GM12873 (cell line): ENCODE measurements around the gene KIFC3.

Experiments
- CTCF ChIP-seq: IDR thresholded peaks from 2 replicates; pipeline ENCODE4 v1.5.1; 2012; ENCODE audit warnings: low read depth, mild to moderate bottlenecking, moderate library complexity, low read length, control low read depth; ENCODE audit not compliant: insufficient read depth; ENCODE audit errors: missing control alignments

Gene KIFC3

GRCh38 chr16:57736419-57737351 lies 65.6 kb downstream of the KIFC3 start:
- no peak for TF ChIP-seq CTCF

- no peak for TF ChIP-seq CTCF
Observed at GRCh38 chr16:57735755-57736418, 66.4 kb downstream of the KIFC3 start, which contains the start of gene KATNB1. Gene KATNB1 (plus strand): TSS chr16:57735770. CDS start chr16:57737244, 1,474 bp downstream.

GRCh38 chr16:57734925-57735754 lies 67.2 kb downstream of the KIFC3 start:
- TF ChIP-seq CTCF: no peak

- TF ChIP-seq CTCF: no peak
Observed at GRCh38 chr16:57734308-57734924, 67.9 kb downstream of the KIFC3 start.

GRCh38 chr16:57732714-57733113 lies 69.6 kb downstream of the KIFC3 start:
- TF ChIP-seq CTCF: no peak

- TF ChIP-seq CTCF: no peak
Observed at GRCh38 chr16:57732037-57732436, 70.3 kb downstream of the KIFC3 start.
